ENCODE results near the gene KCNQ5. TPM values are rescaled to one million over a fixed set of nuclear protein-coding genes. Genes with fewer than 3 reads are reported as not detected.

KCNQ5 gene
- total RNA-seq, 1 experiment from 2014 or later: 9.4 TPM

DNA sequence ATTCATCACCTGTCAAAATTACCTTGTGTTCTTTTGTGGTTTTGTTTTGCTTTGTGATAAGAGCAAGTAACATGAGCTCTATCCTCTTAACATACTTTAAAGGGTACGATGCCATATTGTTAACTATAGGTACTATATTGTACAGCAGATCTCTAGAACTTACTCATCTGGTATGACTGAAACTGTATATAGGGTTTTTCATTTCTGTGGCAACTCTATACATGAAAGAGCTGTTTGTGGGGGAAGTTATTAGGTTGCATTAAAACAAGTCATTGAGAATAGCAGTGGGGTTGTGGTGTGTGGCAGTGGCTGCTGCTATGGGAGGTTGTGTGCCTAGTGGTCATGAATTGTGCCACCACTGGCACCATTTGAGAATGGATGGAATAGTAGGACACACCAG lies 268.4 kb downstream of the KCNQ5 start:
- ChIA-PET CTCF (no interaction called here), POLR2A (no interaction called here)
- Histone ChIP-seq H3K27me3 (ENCODE audit: control insufficient read depth, insufficient read depth, low read length) (no peaks in the 10 kb centered on the region), H3K4me1 (ENCODE audit: control insufficient read depth, insufficient read depth, low read length) (no peaks in the 10 kb centered on the region), H3K36me3 (ENCODE audit: control insufficient read depth, insufficient read depth, low read length) (no peaks in the 10 kb centered on the region), H3K27ac (ENCODE audit: low read length) (no peak overlapping the region), H3K9me3 (ENCODE audit: control insufficient read depth, insufficient read depth, low read depth, low read length) (peaks cover 15% of the 10 kb centered on the region; the same call in 1 of the 2 replicates), H3K4me3 (ENCODE audit: low read depth in 2 of 2, low read length in 2 of 2) (no peak overlapping the region)
- BruUV-seq (replicated peaks): no TSS peak
- DNase-seq (ENCODE audit: low read depth, low spot score): no peak
- TF ChIP-seq SIN3A (IDR thresholded peaks at IDR 0.05; ENCODE audit: borderline replicate concordance, insufficient read depth, low read depth, low read length): no peak
- no peak for TF ChIP-seq POLR2AphosphoS5 (IDR thresholded peaks at IDR 0.05; ENCODE audit: low read depth, low read length)
- TF ChIP-seq REST (IDR thresholded peaks at IDR 0.05; ENCODE audit: insufficient read depth in 1 of 2, low read depth in 2 of 2, low read length in 1 of 2): no peak
- TF ChIP-seq TCF7L2 (IDR thresholded peaks at IDR 0.05; ENCODE audit: low read depth, low read length): no peak
- TF ChIP-seq, protein P1, sequence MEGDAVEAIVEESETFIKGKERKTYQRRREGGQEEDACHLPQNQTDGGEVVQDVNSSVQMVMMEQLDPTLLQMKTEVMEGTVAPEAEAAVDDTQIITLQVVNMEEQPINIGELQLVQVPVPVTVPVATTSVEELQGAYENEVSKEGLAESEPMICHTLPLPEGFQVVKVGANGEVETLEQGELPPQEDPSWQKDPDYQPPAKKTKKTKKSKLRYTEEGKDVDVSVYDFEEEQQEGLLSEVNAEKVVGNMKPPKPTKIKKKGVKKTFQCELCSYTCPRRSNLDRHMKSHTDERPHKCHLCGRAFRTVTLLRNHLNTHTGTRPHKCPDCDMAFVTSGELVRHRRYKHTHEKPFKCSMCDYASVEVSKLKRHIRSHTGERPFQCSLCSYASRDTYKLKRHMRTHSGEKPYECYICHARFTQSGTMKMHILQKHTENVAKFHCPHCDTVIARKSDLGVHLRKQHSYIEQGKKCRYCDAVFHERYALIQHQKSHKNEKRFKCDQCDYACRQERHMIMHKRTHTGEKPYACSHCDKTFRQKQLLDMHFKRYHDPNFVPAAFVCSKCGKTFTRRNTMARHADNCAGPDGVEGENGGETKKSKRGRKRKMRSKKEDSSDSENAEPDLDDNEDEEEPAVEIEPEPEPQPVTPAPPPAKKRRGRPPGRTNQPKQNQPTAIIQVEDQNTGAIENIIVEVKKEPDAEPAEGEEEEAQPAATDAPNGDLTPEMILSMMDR (IDR thresholded peaks at IDR 0.05): no peak
- intact Hi-C loops (cut with micrococcal nuclease; ENCODE audit: unreplicated experiment): no loop called here
- no peak for ATAC-seq
- in situ Hi-C loops (cut with HindIII; ENCODE audit: low pct_unique_long_range_greater_than_20kb, low sequenced_read_pairs): no loop called here

- ChIA-PET CTCF (no interaction called here), POLR2A (no interaction called here)
- peaks cover 11% of the 10 kb centered on the region; the same call in 1 of the 2 replicates for H3K9me3 ChIP-seq (ENCODE audit: control insufficient read depth, insufficient read depth, low read depth, low read length)
- H3K4me3 ChIP-seq (ENCODE audit: low read depth in 2 of 2, low read length in 2 of 2): no peak overlapping the region
- no peak for ATAC-seq
- no peaks in the 10 kb centered on the region for H3K4me1 ChIP-seq (ENCODE audit: control insufficient read depth, insufficient read depth, low read length)
- intact Hi-C loops (cut with micrococcal nuclease; ENCODE audit: unreplicated experiment): no loop called here
- no peak for DNase-seq (ENCODE audit: low read depth, low spot score)
- H3K27me3 ChIP-seq (ENCODE audit: control insufficient read depth, insufficient read depth, low read length): no peaks in the 10 kb centered on the region
- TF ChIP-seq, protein P1 (IDR thresholded peaks at IDR 0.05): no peak
- TF ChIP-seq POLR2AphosphoS5 (IDR thresholded peaks at IDR 0.05; ENCODE audit: low read depth, low read length): no peak
- TF ChIP-seq SIN3A (IDR thresholded peaks at IDR 0.05; ENCODE audit: borderline replicate concordance, insufficient read depth, low read depth, low read length): no peak
- no peak for TF ChIP-seq TCF7L2 (IDR thresholded peaks at IDR 0.05; ENCODE audit: low read depth, low read length)
- no peak for TF ChIP-seq REST (IDR thresholded peaks at IDR 0.05; ENCODE audit: insufficient read depth in 1 of 2, low read depth in 2 of 2, low read length in 1 of 2)
- BruUV-seq (replicated peaks): no TSS peak
- no peak overlapping the region for H3K27ac ChIP-seq (ENCODE audit: low read length)
- H3K36me3 ChIP-seq (ENCODE audit: control insufficient read depth, insufficient read depth, low read length): no peaks in the 10 kb centered on the region
- in situ Hi-C loops (cut with HindIII; ENCODE audit: low pct_unique_long_range_greater_than_20kb, low sequenced_read_pairs): no loop called here
Measured at GRCh38 chr6:72890671-72891070, 268.8 kb downstream of the KCNQ5 start.

All from Panc1 (cell line).